Measurements from ENCODE around the gene TOX2. TPM values are rescaled to one million over a fixed set of nuclear protein-coding genes. Genes with fewer than 3 reads are reported as not detected.

TOX2 gene
- total RNA-seq, 1 experiment from 2014 or later: 85.4 TPM

DNA sequence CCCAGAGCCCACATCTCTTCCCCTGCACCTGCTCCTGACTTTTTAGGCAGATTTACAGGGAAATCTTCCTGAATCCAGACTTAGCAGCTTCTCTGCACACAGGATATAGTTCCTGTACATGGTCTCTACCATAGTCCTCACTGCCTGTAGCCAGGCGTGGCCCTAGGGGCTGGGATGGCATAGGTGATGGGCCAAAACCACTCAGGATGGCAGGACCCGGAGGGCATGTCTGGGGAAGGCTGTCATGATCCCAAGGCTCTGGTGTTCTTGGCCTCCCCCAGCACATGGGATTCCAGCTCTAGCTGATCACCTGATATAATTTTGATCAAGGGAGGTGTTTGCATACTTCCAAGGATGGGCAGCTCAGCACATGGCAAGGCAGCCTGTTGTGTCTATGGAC is 58.0 kb downstream of the TOX2 start:
- intact Hi-C loops (cut with micrococcal nuclease; ENCODE audit: unreplicated experiment): no loop called here
- ChIA-PET POLR2A (no interaction called here), CTCF (interaction anchor here (0.5 to 0.6 kb wide), 2 partner anchors 42 to 47 kb away, joined by 3 read pairs; no protein-coding TSS in a partner anchor)

DNA sequence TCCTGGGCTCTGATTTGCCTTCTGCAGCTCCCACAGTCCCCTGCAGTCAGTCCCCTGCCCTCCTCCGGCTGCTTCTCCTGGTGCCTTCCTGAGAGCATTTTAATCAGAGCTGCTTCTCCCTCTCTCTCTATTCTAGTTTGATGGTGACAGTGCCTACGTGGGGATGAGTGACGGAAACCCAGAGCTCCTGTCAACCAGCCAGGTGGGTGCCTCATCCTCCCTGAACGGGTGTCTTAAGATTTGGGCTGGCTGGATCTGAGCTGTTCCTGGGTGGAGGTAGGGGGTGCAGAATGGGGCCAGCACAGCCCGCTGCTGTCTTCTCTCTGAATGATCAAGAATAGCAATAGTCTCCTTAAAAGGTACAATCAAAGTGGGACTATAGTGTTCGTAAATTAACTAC is 58.6 kb downstream of the TOX2 start:
- POLR2A ChIA-PET: no interaction called here
- peaks cover 10% of the 10 kb centered on the region; the same call in 1 of the 2 replicates for H3K9me3 ChIP-seq (ENCODE audit: control insufficient read depth, insufficient read depth, low read depth, low read length)
- in situ Hi-C loops (cut with HindIII; ENCODE audit: low pct_unique_long_range_greater_than_20kb, low sequenced_read_pairs): no loop called here
- CTCF ChIA-PET: interaction anchor here (0.6 kb wide), 1 partner anchor 41 kb away, joined by 3 read pairs; no protein-coding TSS in a partner anchor
- ATAC-seq (no peak), DNase-seq (ENCODE audit: low read depth, low spot score) (no peak)
- intact Hi-C loops (cut with micrococcal nuclease; ENCODE audit: unreplicated experiment): no loop called here
- H3K27ac ChIP-seq (ENCODE audit: low read length): no peak overlapping the region
- TF ChIP-seq SIN3A (IDR thresholded peaks at IDR 0.05; ENCODE audit: borderline replicate concordance, insufficient read depth, low read depth, low read length): no peak
- no peak for TF ChIP-seq POLR2AphosphoS5 (IDR thresholded peaks at IDR 0.05; ENCODE audit: low read depth, low read length)
- TF ChIP-seq, protein P1, sequence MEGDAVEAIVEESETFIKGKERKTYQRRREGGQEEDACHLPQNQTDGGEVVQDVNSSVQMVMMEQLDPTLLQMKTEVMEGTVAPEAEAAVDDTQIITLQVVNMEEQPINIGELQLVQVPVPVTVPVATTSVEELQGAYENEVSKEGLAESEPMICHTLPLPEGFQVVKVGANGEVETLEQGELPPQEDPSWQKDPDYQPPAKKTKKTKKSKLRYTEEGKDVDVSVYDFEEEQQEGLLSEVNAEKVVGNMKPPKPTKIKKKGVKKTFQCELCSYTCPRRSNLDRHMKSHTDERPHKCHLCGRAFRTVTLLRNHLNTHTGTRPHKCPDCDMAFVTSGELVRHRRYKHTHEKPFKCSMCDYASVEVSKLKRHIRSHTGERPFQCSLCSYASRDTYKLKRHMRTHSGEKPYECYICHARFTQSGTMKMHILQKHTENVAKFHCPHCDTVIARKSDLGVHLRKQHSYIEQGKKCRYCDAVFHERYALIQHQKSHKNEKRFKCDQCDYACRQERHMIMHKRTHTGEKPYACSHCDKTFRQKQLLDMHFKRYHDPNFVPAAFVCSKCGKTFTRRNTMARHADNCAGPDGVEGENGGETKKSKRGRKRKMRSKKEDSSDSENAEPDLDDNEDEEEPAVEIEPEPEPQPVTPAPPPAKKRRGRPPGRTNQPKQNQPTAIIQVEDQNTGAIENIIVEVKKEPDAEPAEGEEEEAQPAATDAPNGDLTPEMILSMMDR (IDR thresholded peaks at IDR 0.05): no peak
- TF ChIP-seq, protein P2, sequence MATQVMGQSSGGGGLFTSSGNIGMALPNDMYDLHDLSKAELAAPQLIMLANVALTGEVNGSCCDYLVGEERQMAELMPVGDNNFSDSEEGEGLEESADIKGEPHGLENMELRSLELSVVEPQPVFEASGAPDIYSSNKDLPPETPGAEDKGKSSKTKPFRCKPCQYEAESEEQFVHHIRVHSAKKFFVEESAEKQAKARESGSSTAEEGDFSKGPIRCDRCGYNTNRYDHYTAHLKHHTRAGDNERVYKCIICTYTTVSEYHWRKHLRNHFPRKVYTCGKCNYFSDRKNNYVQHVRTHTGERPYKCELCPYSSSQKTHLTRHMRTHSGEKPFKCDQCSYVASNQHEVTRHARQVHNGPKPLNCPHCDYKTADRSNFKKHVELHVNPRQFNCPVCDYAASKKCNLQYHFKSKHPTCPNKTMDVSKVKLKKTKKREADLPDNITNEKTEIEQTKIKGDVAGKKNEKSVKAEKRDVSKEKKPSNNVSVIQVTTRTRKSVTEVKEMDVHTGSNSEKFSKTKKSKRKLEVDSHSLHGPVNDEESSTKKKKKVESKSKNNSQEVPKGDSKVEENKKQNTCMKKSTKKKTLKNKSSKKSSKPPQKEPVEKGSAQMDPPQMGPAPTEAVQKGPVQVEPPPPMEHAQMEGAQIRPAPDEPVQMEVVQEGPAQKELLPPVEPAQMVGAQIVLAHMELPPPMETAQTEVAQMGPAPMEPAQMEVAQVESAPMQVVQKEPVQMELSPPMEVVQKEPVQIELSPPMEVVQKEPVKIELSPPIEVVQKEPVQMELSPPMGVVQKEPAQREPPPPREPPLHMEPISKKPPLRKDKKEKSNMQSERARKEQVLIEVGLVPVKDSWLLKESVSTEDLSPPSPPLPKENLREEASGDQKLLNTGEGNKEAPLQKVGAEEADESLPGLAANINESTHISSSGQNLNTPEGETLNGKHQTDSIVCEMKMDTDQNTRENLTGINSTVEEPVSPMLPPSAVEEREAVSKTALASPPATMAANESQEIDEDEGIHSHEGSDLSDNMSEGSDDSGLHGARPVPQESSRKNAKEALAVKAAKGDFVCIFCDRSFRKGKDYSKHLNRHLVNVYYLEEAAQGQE (IDR thresholded peaks at IDR 0.05; ENCODE audit: insufficient read depth in 1 of 2, low read depth in 2 of 2, low read length in 1 of 2): no peak
- TF ChIP-seq TCF7L2 (IDR thresholded peaks at IDR 0.05; ENCODE audit: low read depth, low read length): no peak
- no peaks in the 10 kb centered on the region for H3K27me3 ChIP-seq (ENCODE audit: control insufficient read depth, insufficient read depth, low read length)
- no peaks in the 10 kb centered on the region for H3K36me3 ChIP-seq (ENCODE audit: control insufficient read depth, insufficient read depth, low read length)
- no TSS peak for BruUV-seq (replicated peaks)
- H3K4me1 ChIP-seq (ENCODE audit: control insufficient read depth, insufficient read depth, low read length): 0 out of 2 replicates have a peak, but pooled peaks cover 9% of the 10 kb centered on the region
- no peak overlapping the region for H3K4me3 ChIP-seq (ENCODE audit: low read depth in 2 of 2, low read length in 2 of 2)

More for the DNA sequence above, 58.0 kb downstream of the TOX2 start:
- no peaks in the 10 kb centered on the region for H3K36me3 ChIP-seq (ENCODE audit: control insufficient read depth, insufficient read depth, low read length)
- DNase-seq (ENCODE audit: low read depth, low spot score): no peak
- 0 out of 2 replicates have a peak, but pooled peaks cover 9% of the 10 kb centered on the region for H3K4me1 ChIP-seq (ENCODE audit: control insufficient read depth, insufficient read depth, low read length)
- no peaks in the 10 kb centered on the region for H3K27me3 ChIP-seq (ENCODE audit: control insufficient read depth, insufficient read depth, low read length)
- TF ChIP-seq TCF7L2 (IDR thresholded peaks at IDR 0.05; ENCODE audit: low read depth, low read length) (no peak), SIN3A (IDR thresholded peaks at IDR 0.05; ENCODE audit: borderline replicate concordance, insufficient read depth, low read depth, low read length) (no peak), POLR2AphosphoS5 (IDR thresholded peaks at IDR 0.05; ENCODE audit: low read depth, low read length) (no peak)
- TF ChIP-seq, protein P2 (IDR thresholded peaks at IDR 0.05; ENCODE audit: insufficient read depth in 1 of 2, low read depth in 2 of 2, low read length in 1 of 2): no peak
- TF ChIP-seq, protein P1 (IDR thresholded peaks at IDR 0.05): no peak
- in situ Hi-C loops (cut with HindIII; ENCODE audit: low pct_unique_long_range_greater_than_20kb, low sequenced_read_pairs): no loop called here
- ATAC-seq: no peak
- no TSS peak for BruUV-seq (replicated peaks)
- no peak overlapping the region for H3K27ac ChIP-seq (ENCODE audit: low read length)
- H3K4me3 ChIP-seq (ENCODE audit: low read depth in 2 of 2, low read length in 2 of 2): no peak overlapping the region
- H3K9me3 ChIP-seq (ENCODE audit: control insufficient read depth, insufficient read depth, low read depth, low read length): peaks cover 10% of the 10 kb centered on the region; the same call in 1 of the 2 replicates

Data from Panc1 (cell line).